Measurements from ENCODE around the gene GATA2. TPM values are rescaled to one million over a fixed set of nuclear protein-coding genes. Genes with fewer than 3 reads are reported as not detected.

GATA2 gene
- total and polyA plus RNA-seq, 9 donors, result 4.0 to 16.1 (median 6.1) TPM

DNA sequence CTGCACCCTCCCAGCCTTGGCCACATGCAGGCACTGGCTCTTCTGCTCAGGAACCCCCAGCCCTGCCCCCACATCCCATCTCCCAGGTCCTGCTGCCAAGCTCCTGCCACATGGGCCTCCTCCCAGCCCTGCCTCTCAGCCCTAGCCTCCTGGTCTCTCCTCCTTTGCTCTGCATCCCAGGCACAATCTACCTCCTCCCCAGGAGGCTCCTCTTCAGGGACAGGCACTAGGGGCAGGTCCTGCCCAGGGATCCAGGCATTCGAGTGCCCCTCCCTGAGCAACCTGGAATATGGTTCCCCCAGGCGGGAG, 38.7 kb downstream of the GATA2 start:
- H3K36me3 ChIP-seq, result no peaks in the 10 kb centered on the region
- H3K4me3 ChIP-seq, result no peak overlapping the region
- intact Hi-C loops (cut with DNase I), result no loop called here
- no peak for DNase-seq
- 62 to 97% (median 89%) methylated on average over 2 of the region's 2 CpGs for WGBS, 3 donors
- no peak overlapping the region for H3K27ac ChIP-seq
- H3K27me3 ChIP-seq, result no peaks in the 10 kb centered on the region
- no peaks in the 10 kb centered on the region for H3K4me1 ChIP-seq (ENCODE audit: insufficient read depth)
- H3K9me3 ChIP-seq, result no peaks in the 10 kb centered on the region
- TF ChIP-seq EP300 (IDR thresholded peaks at IDR 0.05), result no peak
- TF ChIP-seq, protein P1, sequence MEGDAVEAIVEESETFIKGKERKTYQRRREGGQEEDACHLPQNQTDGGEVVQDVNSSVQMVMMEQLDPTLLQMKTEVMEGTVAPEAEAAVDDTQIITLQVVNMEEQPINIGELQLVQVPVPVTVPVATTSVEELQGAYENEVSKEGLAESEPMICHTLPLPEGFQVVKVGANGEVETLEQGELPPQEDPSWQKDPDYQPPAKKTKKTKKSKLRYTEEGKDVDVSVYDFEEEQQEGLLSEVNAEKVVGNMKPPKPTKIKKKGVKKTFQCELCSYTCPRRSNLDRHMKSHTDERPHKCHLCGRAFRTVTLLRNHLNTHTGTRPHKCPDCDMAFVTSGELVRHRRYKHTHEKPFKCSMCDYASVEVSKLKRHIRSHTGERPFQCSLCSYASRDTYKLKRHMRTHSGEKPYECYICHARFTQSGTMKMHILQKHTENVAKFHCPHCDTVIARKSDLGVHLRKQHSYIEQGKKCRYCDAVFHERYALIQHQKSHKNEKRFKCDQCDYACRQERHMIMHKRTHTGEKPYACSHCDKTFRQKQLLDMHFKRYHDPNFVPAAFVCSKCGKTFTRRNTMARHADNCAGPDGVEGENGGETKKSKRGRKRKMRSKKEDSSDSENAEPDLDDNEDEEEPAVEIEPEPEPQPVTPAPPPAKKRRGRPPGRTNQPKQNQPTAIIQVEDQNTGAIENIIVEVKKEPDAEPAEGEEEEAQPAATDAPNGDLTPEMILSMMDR (IDR thresholded peaks at IDR 0.05), result no peak

DNA sequence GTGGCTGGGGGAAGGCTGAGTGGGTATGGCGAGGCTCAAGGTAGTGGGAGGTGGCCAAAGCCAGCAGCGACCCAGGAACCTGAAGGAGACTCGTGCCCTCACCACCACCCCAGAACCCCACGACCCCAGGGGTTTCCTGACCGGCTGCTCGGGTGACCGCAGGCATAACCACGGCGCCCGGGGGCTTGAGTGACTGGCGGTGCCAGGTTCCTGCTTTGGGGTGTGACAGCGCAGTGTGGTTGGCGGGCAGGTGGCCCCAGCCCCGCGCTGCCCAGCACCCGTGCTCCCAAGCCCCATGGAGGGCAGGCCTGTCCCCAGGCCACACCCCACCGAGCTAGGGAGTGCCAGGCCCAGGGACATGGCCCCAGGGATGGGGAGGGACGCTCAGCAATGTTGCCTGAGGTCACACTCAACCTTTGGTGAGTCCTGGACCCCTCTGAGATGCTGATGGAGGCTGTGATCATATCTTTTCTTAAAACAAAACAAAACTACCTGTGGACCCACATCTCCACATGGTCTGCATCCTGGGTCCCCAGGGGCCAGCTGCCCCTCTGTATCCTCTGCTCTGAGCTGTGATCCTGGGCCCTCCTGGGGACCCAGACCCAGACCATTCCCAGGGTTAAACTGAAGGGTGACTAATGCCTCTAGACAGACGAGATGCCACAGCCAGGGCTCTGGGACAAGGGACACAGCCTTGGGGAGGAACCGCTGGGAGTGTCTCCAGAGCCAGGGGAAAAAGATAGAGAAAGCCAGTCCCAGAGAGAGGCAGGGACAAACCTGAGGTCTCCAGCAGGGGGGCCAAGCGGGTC, 39.3 kb downstream of the GATA2 start:
- no peak for DNase-seq
- Histone ChIP-seq H3K27ac (no peak overlapping the region), H3K4me3 (no peak overlapping the region), H3K4me1 (ENCODE audit: insufficient read depth) (no peaks in the 10 kb centered on the region), H3K9me3 (no peaks in the 10 kb centered on the region), H3K36me3 (no peaks in the 10 kb centered on the region), H3K27me3 (no peaks in the 10 kb centered on the region)
- intact Hi-C loops (cut with DNase I), result no loop called here
- TF ChIP-seq, protein P1 (IDR thresholded peaks at IDR 0.05), result no peak
- TF ChIP-seq EP300 (IDR thresholded peaks at IDR 0.05) (no peak), POLR2A (IDR thresholded peaks at IDR 0.05) (no peak)
- 80 to 91% (median 85%) methylated on average over 8 to 21 of the region's 21 CpGs for WGBS, 3 donors

DNA sequence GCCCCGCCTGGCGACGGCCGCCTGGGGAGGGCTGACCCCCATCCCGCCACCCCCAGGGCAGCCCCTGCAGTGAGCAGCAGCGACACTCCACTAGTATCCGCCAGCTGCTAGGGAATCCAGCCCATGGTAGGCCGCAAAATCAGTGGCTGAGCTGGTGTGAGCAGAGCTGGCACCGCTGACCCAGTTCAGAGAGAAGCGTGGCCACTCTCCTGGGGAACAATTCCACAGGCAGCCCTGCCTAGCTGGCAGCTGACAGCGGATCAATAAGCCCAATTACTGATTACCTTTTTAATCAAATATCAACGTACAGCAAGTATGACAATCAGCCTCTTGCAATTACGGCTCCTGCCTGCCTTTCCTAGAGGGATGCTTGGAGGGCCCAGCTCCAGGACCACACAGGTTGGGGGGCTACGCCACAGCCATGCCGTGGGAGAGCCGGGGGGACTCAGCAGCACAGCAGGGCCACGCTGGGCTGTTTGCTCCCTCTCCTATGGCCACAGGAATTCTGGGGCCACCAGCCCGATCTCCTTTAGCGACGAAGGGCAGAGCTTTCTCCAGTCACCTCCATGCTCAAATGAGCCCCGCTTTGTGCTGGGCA, 40.2 kb downstream of the GATA2 start:
- 77 to 87% (median 85%) methylated on average over 20 to 21 of the region's 21 CpGs for WGBS, 3 donors
- no peak for DNase-seq
- Histone ChIP-seq H3K9me3 (no peaks in the 10 kb centered on the region), H3K4me1 (ENCODE audit: insufficient read depth) (no peaks in the 10 kb centered on the region), H3K27ac (no peak overlapping the region), H3K4me3 (no peak overlapping the region), H3K36me3 (no peaks in the 10 kb centered on the region), H3K27me3 (no peaks in the 10 kb centered on the region)
- intact Hi-C loops (cut with DNase I), result no loop called here
- TF ChIP-seq POLR2A (IDR thresholded peaks at IDR 0.05) (no peak), EP300 (IDR thresholded peaks at IDR 0.05) (no peak)

DNA sequence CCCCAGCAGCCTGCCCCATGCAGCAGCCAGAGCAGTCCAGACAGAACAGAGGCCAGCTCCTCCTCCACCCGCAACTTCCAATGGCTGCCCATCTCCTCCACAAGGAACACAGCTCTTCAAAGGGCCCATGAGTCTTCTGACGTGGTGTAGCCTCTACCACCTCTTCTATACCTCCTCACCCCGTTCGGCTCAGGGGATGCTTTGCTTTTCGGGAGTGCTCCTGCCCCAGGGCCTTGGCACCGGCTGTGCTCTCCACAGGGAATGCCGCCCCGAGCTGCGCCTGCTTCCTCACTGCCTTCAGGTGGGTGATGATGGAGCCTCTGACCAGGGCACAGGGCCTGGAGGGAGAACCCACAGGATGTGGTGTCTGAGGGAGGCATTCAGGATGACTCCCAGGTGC, 40.9 kb downstream of the GATA2 start:
- no peaks in the 10 kb centered on the region for H3K27me3 ChIP-seq
- TF ChIP-seq EP300 (IDR thresholded peaks at IDR 0.05), result no peak
- TF ChIP-seq POLR2A (IDR thresholded peaks at IDR 0.05), result no peak
- TF ChIP-seq, protein P1 (IDR thresholded peaks at IDR 0.05), result no peak
- WGBS, 3 donors, result 78 to 86% (median 81%) methylated on average over 9 of the region's 9 CpGs

DNA sequence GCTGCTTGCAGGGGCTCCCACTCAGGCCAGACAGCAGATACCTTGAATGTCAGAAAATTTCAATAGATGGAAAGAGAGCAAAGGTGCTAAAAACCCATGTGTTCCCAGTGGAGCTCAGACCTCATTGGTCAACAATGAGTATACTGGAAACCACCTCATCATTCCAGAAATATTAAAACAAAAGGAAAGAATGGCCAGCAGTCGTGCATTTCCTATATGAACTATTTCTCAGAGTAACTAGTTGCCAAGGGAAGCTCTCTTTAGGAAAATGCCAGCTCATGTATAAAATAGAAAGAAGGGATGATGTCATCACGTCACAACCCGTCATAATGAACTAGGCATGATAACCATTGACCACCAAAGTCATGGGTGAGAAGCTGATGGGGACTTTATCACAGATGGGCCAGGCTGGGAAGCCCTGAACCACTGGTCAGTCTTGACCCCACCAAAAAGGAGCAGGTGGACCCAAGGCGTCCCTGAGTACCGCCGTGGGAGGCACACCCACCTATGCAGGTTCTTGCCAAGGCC, 43.8 kb downstream of the GATA2 start:
- DNase-seq, result no peak
- H3K27me3 ChIP-seq, result no peaks in the 10 kb centered on the region
- H3K4me1 ChIP-seq (ENCODE audit: insufficient read depth), result no peaks in the 10 kb centered on the region
- 74 to 80% (median 79%) methylated on average over 6 of the region's 6 CpGs for WGBS, 3 donors
- no peak overlapping the region for H3K4me3 ChIP-seq
- TF ChIP-seq, protein P1 (IDR thresholded peaks at IDR 0.05), result no peak
- TF ChIP-seq POLR2A (IDR thresholded peaks at IDR 0.05), result no peak
- no peak for TF ChIP-seq EP300 (IDR thresholded peaks at IDR 0.05)
- intact Hi-C loops (cut with DNase I), result loop anchor here in 1 of 4 donors (5.0 kb wide), 1 partner anchor 138 kb away; no protein-coding TSS in a partner anchor
- no peak overlapping the region for H3K27ac ChIP-seq
- no peaks in the 10 kb centered on the region for H3K9me3 ChIP-seq
- no peaks in the 10 kb centered on the region for H3K36me3 ChIP-seq

More for the DNA sequence above, 40.9 kb downstream of the GATA2 start:
- H3K36me3 ChIP-seq, result no peaks in the 10 kb centered on the region
- DNase-seq, result no peak
- intact Hi-C loops (cut with DNase I), result no loop called here
- no peaks in the 10 kb centered on the region for H3K9me3 ChIP-seq
- no peak overlapping the region for H3K4me3 ChIP-seq
- H3K27ac ChIP-seq, result no peak overlapping the region
- H3K4me1 ChIP-seq (ENCODE audit: insufficient read depth), result no peaks in the 10 kb centered on the region
